Glutamatergic neuron (in vitro differentiated cells): Measurements from ENCODE around the gene PSMD2. TPM values are rescaled to one million over a fixed set of nuclear protein-coding genes. Genes with fewer than 3 reads are reported as not detected.
A peak's percentile ranks its signal among the peaks of the same experiment; 100 is the strongest.

ENCODE experiments used
- DNase-seq: peaks from one replicate; pipeline ENCODE4 v3.0.0; 2022
- H3K27ac Mint-ChIP-seq: one replicate; pipeline ENCODE4 v1.8.0; 2020; ENCODE audit warnings: mild to moderate bottlenecking, mixed read lengths, inconsistent platforms; ENCODE audit not compliant: unreplicated experiment
- H3K27me3 Mint-ChIP-seq: one replicate; pipeline ENCODE4 v1.8.0; 2020; ENCODE audit warnings: mild to moderate bottlenecking, moderate library complexity, mixed read lengths, inconsistent platforms; ENCODE audit not compliant: unreplicated experiment
- H3K36me3 Mint-ChIP-seq: one replicate; pipeline ENCODE4 v1.8.0; 2020; ENCODE audit warnings: mild to moderate bottlenecking, mixed read lengths, inconsistent platforms; ENCODE audit not compliant: unreplicated experiment
- H3K4me1 Mint-ChIP-seq: one replicate; pipeline ENCODE4 v1.8.0; 2020; ENCODE audit warnings: mild to moderate bottlenecking, low read depth, mixed read lengths, inconsistent platforms; ENCODE audit not compliant: unreplicated experiment
- H3K4me3 Mint-ChIP-seq: one replicate; pipeline ENCODE4 v1.8.0; 2020; ENCODE audit warnings: mild to moderate bottlenecking, mixed read lengths, inconsistent platforms; ENCODE audit not compliant: unreplicated experiment
- H3K9me3 Mint-ChIP-seq: one replicate; pipeline ENCODE4 v1.8.0; 2020; ENCODE audit warnings: mild to moderate bottlenecking, moderate library complexity, mixed read lengths, inconsistent platforms; ENCODE audit not compliant: unreplicated experiment
- total RNA-seq: library from RNA; stranded (reverse); fragmentation: NEBNext Ultra II Directional; extraction: Animal tissue kit (Norgen Biotek cat#: 25700); gene quantifications from one replicate; pipeline ENCODE4 v1.2.1, GENCODE V29; 2021; ENCODE audit not compliant: unreplicated experiment
- TF ChIP-seq, protein P1 (sequence below): fragments of 200-600 bp; sonication (generic); IDR thresholded peaks from one replicate; pipeline ENCODE4 v1.5.0; 2021; ENCODE audit not compliant: partially characterized antibody, unreplicated experiment

Gene PSMD2
- total RNA-seq, 1 donor from 2014 or later = 338 TPM

DNA sequence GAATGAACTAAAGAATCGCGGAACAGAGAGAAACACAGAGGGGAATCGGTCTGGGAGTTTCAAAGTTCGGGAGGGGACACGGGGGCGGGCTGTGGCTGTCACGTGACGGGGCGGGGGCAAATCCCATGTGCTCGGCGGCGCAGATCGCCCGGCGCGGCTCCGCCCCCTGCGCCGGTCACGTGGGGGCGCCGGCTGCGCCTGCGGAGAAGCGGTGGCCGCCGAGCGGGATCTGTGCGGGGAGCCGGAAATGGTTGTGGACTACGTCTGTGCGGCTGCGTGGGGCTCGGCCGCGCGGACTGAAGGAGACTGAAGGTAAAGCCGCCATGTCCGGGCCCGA lies 15.3 kb downstream of the PSMD2 start, which contains the start of gene EIF4G1:
Gene EIF4G1 (plus strand): TSS at position 244 of the 337 bp plus-strand sequence. CDS start 1,191 bp downstream, outside the sequence.
- peak within 1 kb of the TSS; percentile 88 for H3K4me3 Mint-ChIP-seq
- H3K27me3 Mint-ChIP-seq = peaks cover 2% of the 10 kb centered on the region
- peak; percentile 94 for DNase-seq
- TF ChIP-seq, protein P1, sequence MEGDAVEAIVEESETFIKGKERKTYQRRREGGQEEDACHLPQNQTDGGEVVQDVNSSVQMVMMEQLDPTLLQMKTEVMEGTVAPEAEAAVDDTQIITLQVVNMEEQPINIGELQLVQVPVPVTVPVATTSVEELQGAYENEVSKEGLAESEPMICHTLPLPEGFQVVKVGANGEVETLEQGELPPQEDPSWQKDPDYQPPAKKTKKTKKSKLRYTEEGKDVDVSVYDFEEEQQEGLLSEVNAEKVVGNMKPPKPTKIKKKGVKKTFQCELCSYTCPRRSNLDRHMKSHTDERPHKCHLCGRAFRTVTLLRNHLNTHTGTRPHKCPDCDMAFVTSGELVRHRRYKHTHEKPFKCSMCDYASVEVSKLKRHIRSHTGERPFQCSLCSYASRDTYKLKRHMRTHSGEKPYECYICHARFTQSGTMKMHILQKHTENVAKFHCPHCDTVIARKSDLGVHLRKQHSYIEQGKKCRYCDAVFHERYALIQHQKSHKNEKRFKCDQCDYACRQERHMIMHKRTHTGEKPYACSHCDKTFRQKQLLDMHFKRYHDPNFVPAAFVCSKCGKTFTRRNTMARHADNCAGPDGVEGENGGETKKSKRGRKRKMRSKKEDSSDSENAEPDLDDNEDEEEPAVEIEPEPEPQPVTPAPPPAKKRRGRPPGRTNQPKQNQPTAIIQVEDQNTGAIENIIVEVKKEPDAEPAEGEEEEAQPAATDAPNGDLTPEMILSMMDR = no peak
- peaks cover 10% of the 10 kb centered on the region for H3K4me1 Mint-ChIP-seq
- H3K9me3 Mint-ChIP-seq = peaks cover 4% of the 10 kb centered on the region
- H3K36me3 Mint-ChIP-seq = no peaks in the 10 kb centered on the region
- H3K27ac Mint-ChIP-seq = peak within 1 kb of the TSS; percentile 89

DNA sequence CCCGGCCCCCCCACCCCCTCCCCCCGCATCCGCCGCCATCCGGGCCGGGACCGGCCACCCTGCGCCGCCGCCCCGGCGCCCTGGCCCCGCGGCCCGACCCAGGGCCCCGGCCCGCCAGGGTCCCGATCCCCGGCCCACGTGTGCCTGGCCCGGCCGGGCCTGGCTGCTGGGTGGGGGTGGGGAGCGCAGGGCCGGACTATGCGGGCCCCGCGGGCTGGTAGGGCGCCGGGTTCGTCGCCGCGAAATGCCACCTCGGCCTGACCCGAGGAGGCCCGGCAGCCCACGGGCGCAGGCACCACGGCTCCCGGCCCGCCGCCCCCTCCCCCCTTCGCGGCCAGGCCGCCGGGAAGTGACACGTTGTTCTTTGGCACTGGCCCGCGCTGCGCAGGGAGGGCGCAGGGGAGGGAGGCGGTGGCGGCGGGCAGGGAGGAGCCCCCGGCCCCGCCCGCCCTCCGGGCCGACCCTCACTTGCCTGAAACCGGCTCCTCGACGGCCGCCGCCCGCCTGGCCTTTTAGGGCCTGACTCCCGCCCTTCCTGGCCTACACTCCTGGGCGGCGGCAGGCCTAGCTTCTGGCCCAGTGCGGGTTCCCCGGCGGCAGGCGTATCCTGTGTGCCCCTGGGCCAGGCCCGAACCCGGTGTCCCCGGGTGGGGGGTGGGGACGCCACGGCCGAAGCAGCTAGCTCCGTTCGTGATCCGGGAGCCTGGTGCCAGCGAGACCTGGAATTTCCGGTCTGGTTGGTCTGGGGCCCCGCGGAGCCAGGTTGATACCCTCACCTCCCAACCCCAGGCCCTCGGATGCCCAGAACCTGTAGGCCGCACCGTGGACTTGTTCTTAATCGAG lies 15.9 kb downstream of the PSMD2 start:
- Mint-ChIP-seq H3K27ac (peak overlapping the region; percentile 89), H3K27me3 (peaks cover 2% of the 10 kb centered on the region), H3K36me3 (no peaks in the 10 kb centered on the region), H3K9me3 (peaks cover 4% of the 10 kb centered on the region), H3K4me3 (peak overlapping the region; percentile 88), H3K4me1 (peaks cover 10% of the 10 kb centered on the region)
- peak; percentile 74 for DNase-seq
- TF ChIP-seq, protein P1 = no peak

DNA sequence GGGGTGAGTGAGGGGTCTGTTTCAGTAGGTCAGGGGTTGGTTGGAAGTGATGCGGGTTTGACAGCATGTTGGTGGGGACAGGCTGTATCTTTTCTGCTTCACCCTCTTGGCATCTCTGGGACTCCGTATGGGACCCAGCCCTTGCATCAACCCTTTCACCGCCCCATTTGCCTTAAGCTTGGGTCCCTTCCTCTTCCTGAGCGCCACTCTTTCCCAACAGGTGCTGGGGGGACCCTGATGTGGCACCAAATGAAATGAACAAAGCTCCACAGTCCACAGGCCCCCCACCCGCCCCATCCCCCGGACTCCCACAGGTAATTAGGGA lies 16.5 kb downstream of the PSMD2 start:
- Mint-ChIP-seq H3K9me3 (peaks cover 4% of the 10 kb centered on the region), H3K27me3 (peaks cover 2% of the 10 kb centered on the region), H3K4me1 (peaks cover 10% of the 10 kb centered on the region), H3K4me3 (peak overlapping the region; percentile 88), H3K27ac (peak overlapping the region; percentile 89), H3K36me3 (no peaks in the 10 kb centered on the region)
- DNase-seq = no peak
- TF ChIP-seq, protein P1 = no peak

DNA sequence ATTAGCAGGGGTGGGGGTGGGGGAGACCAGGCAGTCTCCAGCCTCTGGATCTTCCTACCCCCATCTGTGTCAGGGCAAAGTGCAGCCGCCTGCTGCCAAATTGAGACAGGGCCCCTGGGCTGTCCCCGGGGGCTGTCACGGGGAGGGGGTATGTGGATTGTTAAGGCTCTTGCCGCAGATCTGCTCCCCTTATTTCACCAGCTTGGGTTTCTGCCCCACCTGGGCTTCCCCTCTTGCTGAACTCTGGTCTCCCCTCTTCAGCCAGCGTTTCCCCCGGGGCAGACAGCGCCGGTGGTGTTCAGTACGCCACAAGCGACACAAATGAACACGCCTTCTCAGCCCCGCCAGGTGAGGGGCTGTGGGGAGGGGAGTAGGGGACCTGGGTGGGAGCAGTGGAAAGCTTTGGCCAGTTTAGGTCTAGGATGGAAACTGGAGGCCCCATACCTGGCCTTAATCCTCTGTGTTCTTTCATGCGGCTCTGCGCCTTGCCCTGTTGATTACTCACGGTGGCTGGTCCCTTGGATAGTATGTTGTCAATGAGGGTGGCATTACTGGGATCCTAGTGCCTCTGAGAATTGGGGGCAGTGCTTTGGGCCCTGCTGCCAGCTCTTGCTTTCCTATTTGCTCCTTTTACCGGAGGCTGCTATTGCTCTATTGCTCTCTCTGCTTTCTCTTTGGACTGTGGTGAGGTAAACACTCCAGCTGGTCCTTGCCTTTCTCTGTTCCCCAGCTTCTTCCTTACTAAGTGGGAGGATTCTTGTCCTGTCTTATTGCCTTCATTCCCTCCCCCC lies 17.0 kb downstream of the PSMD2 start:
- DNase-seq = peak; percentile 43
- Mint-ChIP-seq H3K4me1 (peaks cover 10% of the 10 kb centered on the region), H3K27ac (peak overlapping the region; percentile 89)

More for the DNA sequence above, 17.0 kb downstream of the PSMD2 start:
- Mint-ChIP-seq H3K9me3 (peaks cover 5% of the 10 kb centered on the region), H3K36me3 (no peaks in the 10 kb centered on the region), H3K4me3 (peak overlapping the region; percentile 88), H3K27me3 (peaks cover 2% of the 10 kb centered on the region)
- TF ChIP-seq, protein P1 = no peak
